Heart left ventricle (tissue), 16 donors: ENCODE results near the gene KRT80. TPM values are rescaled to one million over a fixed set of nuclear protein-coding genes. Genes with fewer than 3 reads are reported as not detected.

Source experiments
- ATAC-seq, 4 donors: fragments of 200-7000 bp; cut with Tn5 transposase; one replicate each; pipeline ENCODE4 v1.9.1; 2020 to 2022; ENCODE audit warnings: moderate library complexity in 4 of 4, mild to moderate bottlenecking in 3 of 4, moderate number of reproducible peaks in 1 of 4
- DNase-seq, 5 donors: peaks; one replicate each; pipeline ENCODE4 v3.0.0-alpha.2; 2020
- H3K27ac ChIP-seq, 12 donors: fragments of 200-600 bp; sonication (generic) in 4 of 12; one replicate each; pipeline versions ENCODE4 v1.5.0 to v1.8.0; 2016 to 2022; ENCODE audit warnings: mild to moderate bottlenecking in 2 of 12
- H3K27me3 ChIP-seq, 9 donors: fragments of 200-600 bp; sonication (generic) in 2 of 9; one replicate each; pipeline versions ENCODE4 v1.5.1 to v1.8.0; 2016 to 2022; ENCODE audit warnings: mild to moderate bottlenecking in 3 of 9
- H3K36me3 ChIP-seq, 9 donors: fragments of 200-600 bp; sonication (generic) in 2 of 9; one replicate each; pipeline versions ENCODE4 v1.5.0 to v1.8.0; 2018 to 2022; ENCODE audit warnings: mild to moderate bottlenecking in 2 of 9
- H3K4me1 ChIP-seq, 12 donors: fragments of 200-600 bp; sonication (generic) in 4 of 12; one replicate each; pipeline versions ENCODE4 v1.5.0 to v1.8.0; 2016 to 2022; ENCODE audit warnings: mild to moderate bottlenecking in 3 of 12
- H3K4me3 ChIP-seq, 12 donors: fragments of 200-600 bp; sonication (generic) in 4 of 12; one replicate each; pipeline versions ENCODE4 v1.5.0 to v1.8.0; 2017 to 2022; ENCODE audit warnings: mild to moderate bottlenecking in 9 of 12, moderate library complexity in 4 of 12
- H3K9me3 ChIP-seq, 12 donors: fragments of 200-600 bp; sonication (generic) in 4 of 12; one replicate each; pipeline versions ENCODE4 v1.5.0 to v1.8.0; 2016 to 2022; ENCODE audit warnings: mild to moderate bottlenecking in 1 of 12
- POLR2A ChIP-seq, 2 donors: fragments of 450-650 bp; IDR thresholded peaks; one replicate each; pipeline ENCODE4 v1.6.1; 2017; ENCODE audit warnings: antibody characterized with exemption in 2 of 2, mild to moderate bottlenecking in 2 of 2, moderate library complexity in 2 of 2
- WGBS, 4 donors: extraction: QIAGEN DNeasy Blood & Tissue Kit in 2 of 4; methylation state at CpG; one replicate each; pipeline versions ENCODE4 v1.1.5 to v1.1.7; 2013 to 2018; 5-methylcytosine and 5-hydroxymethylcytosine counted together
- intact Hi-C, 10 donors: fragments of 100-400 bp; cut with DNase I; formaldehyde crosslinking; loops; one replicate each; pipeline versions ENCODE4 v1.11.1 to v1.14.2; 2022
- polyA plus RNA-seq, 2 donors: library from polyadenylated mRNA; stranded (reverse); fragments of 200-250 nt; gene quantifications; one replicate each; pipeline ENCODE4 v1.2.3, GENCODE V29; 2013
- total RNA-seq, 9 donors: library from RNA; depleted of rRNA in 2 of 9; stranded (reverse); fragments of >200 nt in 2 of 9; fragmentation: NEBNext Ultra II Directional in 3 of 9; extraction: Animal tissue kit (Norgen Biotek cat#: 25700) in 3 of 9; gene quantifications; one replicate each; pipeline versions ENCODE4 v1.1.0 to v1.2.4, GENCODE V29; 2016 to 2023
- TF ChIP-seq, protein P1 (sequence below), 12 donors: fragments of 200-600 bp; sonication (generic) in 4 of 12; IDR thresholded peaks; one replicate each; pipeline versions ENCODE4 v1.5.0 to v1.8.0; 2018 to 2022; ENCODE audit warnings: antibody characterized with exemption in 12 of 12, mild to moderate bottlenecking in 5 of 12
- donor health status: ischemic (EF 13 %, LVEDD 7.1; RV severe dilation, severe dysfunction).
- donor health status: healthy with polysubstance abuse.
- donor health status: DM: no; HTN: yes; CAD: no.
- donor health status: DM: no; HTN: no; CAD: no.
- donor health status: ischemic (EF 25% LVEDD 6.9; RV normal size, moderate dysfunction).
- donor health status: ischemic (EF 25% LVEDD 5.7; RV mildly dilated, moderate dysfunction).
- donor health status: healthy.
- donor health status: DM: yes; HTN: yes; CAD: no.
- donor health status: ischemic (EF 35%, LVEDD 5.7; RV mildly dilated, moderate dysfunction).
- donor health status: nonischemic (EF 11% LVEDD 7.7; RV severe dilation, severe dysfunction).
- donor health status: DM: yes; HTN: yes; CAD: no.
- donor health status: PGD.
- donor health status: ischemic (EF 29% LVEDD 5.4; RV normal size, mild dysfunction).
- donor health status: nonischemic (EF 23%, LVEDD 6.1; RV moderate dilation, normal function).

The KRT80 gene
- total and polyA plus RNA-seq, 11 donors, result 0.08 to 1.2 (median 0.24) TPM; not detected in 2

DNA sequence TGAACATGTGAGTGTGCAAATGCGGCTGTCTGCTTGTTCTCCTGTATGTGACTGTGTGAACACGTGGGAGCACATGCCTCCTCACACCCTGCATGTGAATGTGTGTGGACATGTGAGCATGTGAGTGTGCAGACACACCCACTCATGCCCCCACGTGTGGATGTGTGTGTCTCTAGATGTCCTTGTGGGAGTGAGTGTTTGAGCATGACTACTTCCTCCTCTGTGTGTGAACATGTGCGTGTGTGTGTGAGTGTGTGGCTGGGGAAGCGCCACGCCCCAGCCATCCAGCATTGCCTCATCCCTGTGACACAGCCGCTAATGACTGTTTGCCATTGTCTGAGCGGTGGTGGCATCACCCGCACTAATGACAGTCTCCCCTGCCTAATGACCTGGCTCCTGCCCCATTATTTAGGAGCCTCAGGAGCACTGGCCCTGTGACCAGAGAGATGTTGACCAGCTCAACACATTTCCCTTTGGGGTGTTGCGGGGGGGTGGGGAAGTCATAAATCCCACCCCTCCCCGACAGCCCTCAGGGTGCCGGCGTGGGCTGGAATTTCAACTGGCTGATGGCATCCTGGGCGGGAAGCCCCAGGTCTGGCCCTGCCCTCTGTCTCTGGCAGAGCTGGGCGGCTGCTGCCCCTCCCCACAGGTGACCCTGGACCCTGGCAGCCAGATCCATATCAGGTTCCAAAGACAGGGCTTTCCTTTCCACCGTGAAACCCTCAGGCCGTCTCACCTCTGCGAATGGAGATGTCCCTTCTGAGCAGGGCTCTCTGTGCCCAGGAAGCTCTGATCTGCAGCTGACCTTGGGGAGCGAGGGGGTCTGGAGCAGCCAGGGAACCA is 11.5 kb upstream of the KRT80 start:
- Histone ChIP-seq H3K9me3 (no peaks in the 10 kb centered on the region), H3K4me3 (no peak overlapping the region), H3K27me3 (no peaks in the 10 kb centered on the region), H3K4me1 (peaks cover 6 to 62% (median 31%) of the 10 kb centered on the region in 12 donors), H3K36me3 (no peaks in the 10 kb centered on the region), H3K27ac (no peak overlapping the region)
- intact Hi-C loops, result no loop called here
- ATAC-seq, result peak in 3 of 4 donors; percentile 16 to 37 (median 34)
- peak; percentile 57 to 72 (median 68) for DNase-seq
- no peak for TF ChIP-seq POLR2A (IDR thresholded peaks at IDR 0.05)
- TF ChIP-seq, protein P1, sequence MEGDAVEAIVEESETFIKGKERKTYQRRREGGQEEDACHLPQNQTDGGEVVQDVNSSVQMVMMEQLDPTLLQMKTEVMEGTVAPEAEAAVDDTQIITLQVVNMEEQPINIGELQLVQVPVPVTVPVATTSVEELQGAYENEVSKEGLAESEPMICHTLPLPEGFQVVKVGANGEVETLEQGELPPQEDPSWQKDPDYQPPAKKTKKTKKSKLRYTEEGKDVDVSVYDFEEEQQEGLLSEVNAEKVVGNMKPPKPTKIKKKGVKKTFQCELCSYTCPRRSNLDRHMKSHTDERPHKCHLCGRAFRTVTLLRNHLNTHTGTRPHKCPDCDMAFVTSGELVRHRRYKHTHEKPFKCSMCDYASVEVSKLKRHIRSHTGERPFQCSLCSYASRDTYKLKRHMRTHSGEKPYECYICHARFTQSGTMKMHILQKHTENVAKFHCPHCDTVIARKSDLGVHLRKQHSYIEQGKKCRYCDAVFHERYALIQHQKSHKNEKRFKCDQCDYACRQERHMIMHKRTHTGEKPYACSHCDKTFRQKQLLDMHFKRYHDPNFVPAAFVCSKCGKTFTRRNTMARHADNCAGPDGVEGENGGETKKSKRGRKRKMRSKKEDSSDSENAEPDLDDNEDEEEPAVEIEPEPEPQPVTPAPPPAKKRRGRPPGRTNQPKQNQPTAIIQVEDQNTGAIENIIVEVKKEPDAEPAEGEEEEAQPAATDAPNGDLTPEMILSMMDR (IDR thresholded peaks at IDR 0.05), result no peak
- WGBS, 4 donors, result 58 to 68% (median 65%) methylated on average over 16 to 19 of the region's 19 CpGs

DNA sequence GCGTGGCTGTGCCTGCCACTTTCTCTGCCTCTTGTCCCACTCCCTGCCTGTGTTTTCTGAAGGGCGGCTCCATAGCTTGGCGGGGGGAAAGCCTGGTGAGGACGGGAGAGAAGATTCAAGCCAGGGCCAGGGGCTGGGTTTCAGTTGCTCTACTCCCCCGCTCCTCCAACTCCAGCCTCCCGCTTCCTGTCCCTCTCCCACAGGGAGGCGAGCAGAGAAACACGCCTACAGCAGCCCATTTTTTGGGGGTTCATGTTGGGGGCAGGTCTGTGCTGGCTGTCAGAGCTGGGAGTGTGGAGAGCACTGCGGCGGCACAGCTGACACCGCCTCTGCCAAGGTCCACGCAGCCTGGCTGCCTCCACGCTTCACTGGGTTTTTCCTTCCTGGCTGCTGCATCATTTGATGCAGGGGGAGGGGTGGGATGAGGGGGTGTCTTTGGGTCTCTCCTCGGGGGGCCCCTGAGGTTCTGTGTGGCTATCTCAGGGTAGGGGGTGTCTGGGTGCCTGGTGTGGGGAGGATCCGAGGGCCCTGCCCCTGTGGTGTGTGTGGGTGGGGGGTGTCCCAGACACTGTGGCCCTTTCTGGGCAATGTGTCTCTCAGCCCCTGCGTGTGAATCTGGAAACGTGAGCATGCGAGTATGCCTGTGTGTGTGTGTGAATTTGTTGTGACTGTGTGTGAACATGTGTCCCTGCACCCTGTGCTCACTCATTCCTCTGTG is 10.7 kb upstream of the KRT80 start:
- no peaks in the 10 kb centered on the region for H3K9me3 ChIP-seq
- ATAC-seq (no peak), DNase-seq (peak in 2 of 5 donors; percentile 19 to 42)
- peaks cover under 1 to 62% (median 30%) of the 10 kb centered on the region in 12 donors for H3K4me1 ChIP-seq
- TF ChIP-seq POLR2A (IDR thresholded peaks at IDR 0.05), result no peak
- TF ChIP-seq, protein P1 (IDR thresholded peaks at IDR 0.05), result no peak
- no peak overlapping the region for H3K4me3 ChIP-seq
- WGBS, 4 donors, result 47 to 56% (median 52%) methylated on average over 15 to 18 of the region's 18 CpGs
- no peaks in the 10 kb centered on the region for H3K27me3 ChIP-seq
- no peak overlapping the region for H3K27ac ChIP-seq
- intact Hi-C loops, result no loop called here
- H3K36me3 ChIP-seq, result no peaks in the 10 kb centered on the region

DNA sequence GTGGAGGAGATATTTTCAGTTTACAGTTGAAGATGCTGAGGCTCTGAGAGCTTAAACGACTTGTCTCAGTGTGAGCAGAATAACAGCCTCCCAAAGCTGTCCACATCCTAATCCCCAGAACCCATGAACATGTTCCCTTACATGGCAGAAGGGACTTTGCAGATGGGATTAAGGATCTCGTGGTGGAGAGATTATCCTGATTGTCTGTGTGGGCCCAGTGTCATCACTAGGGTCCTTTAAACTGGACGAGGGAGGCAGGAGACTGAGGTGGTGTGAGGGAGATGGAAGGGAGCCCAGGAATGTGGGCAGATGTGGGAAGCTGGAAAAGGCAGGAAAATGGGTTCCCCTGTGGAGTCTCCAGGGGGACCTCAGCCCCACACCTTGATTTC is 9.6 kb upstream of the KRT80 start:
- H3K9me3 ChIP-seq, result no peaks in the 10 kb centered on the region
- H3K36me3 ChIP-seq, result no peaks in the 10 kb centered on the region
- no peak overlapping the region for H3K4me3 ChIP-seq
- TF ChIP-seq, protein P1 (IDR thresholded peaks at IDR 0.05), result no peak
- no peak for TF ChIP-seq POLR2A (IDR thresholded peaks at IDR 0.05)
- DNase-seq, result peak in 1 of 5 donors; percentile 21
- H3K27ac ChIP-seq, result no peak overlapping the region
- WGBS, 4 donors, result 40 to 71% (median 60%) methylated on average over 3 of the region's 3 CpGs
- intact Hi-C loops, result no loop called here
- ATAC-seq, result no peak
- H3K27me3 ChIP-seq, result no peaks in the 10 kb centered on the region
- peaks cover 0 to 63% (median 30%) of the 10 kb centered on the region in 12 donors for H3K4me1 ChIP-seq
